Measurements from ENCODE around the gene KATNAL1. TPM values are rescaled to one million over a fixed set of nuclear protein-coding genes. Genes with fewer than 3 reads are reported as not detected.
"Not testable (repeated sequence)": the region's sequence is repeated elsewhere in the genome, so short reads cannot be mapped to it uniquely, and the experiment has no call there.

Gene KATNAL1
- total RNA-seq, 1 donor from 2014 or later = 20.2 TPM

- Mint-ChIP-seq H3K36me3 (peaks cover 19% of the 10 kb centered on the region), H3K27ac (no peak overlapping the region), H3K27me3 (no peaks in the 10 kb centered on the region), H3K4me1 (ENCODE audit: unreplicated experiment) (peaks cover 7% of the 10 kb centered on the region), H3K4me3 (no peak overlapping the region), H3K9me3 (no peaks in the 10 kb centered on the region)
- no peak for DNase-seq (ENCODE audit: extremely low spot score, unreplicated experiment)
- TF ChIP-seq, protein P1, sequence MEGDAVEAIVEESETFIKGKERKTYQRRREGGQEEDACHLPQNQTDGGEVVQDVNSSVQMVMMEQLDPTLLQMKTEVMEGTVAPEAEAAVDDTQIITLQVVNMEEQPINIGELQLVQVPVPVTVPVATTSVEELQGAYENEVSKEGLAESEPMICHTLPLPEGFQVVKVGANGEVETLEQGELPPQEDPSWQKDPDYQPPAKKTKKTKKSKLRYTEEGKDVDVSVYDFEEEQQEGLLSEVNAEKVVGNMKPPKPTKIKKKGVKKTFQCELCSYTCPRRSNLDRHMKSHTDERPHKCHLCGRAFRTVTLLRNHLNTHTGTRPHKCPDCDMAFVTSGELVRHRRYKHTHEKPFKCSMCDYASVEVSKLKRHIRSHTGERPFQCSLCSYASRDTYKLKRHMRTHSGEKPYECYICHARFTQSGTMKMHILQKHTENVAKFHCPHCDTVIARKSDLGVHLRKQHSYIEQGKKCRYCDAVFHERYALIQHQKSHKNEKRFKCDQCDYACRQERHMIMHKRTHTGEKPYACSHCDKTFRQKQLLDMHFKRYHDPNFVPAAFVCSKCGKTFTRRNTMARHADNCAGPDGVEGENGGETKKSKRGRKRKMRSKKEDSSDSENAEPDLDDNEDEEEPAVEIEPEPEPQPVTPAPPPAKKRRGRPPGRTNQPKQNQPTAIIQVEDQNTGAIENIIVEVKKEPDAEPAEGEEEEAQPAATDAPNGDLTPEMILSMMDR (conservative IDR thresholded peaks at IDR 0.05) = no peak
Measured at GRCh38 chr13:30268673-30269072, 38.7 kb downstream of the KATNAL1 start.

GRCh38 chr13:30266756-30267155 is 40.6 kb downstream of the KATNAL1 start:
- Mint-ChIP-seq H3K4me3 (no peak overlapping the region), H3K4me1 (ENCODE audit: unreplicated experiment) (peaks cover 7% of the 10 kb centered on the region), H3K9me3 (no peaks in the 10 kb centered on the region), H3K27me3 (no peaks in the 10 kb centered on the region), H3K36me3 (peaks cover 12% of the 10 kb centered on the region), H3K27ac (no peak overlapping the region)
- TF ChIP-seq, protein P1 (conservative IDR thresholded peaks at IDR 0.05) = no peak
- no peak for DNase-seq (ENCODE audit: extremely low spot score, unreplicated experiment)

GRCh38 chr13:30259149-30259733 is 48.1 kb downstream of the KATNAL1 start:
- not testable (repeated sequence) for H3K27ac Mint-ChIP-seq; DNase-seq (ENCODE audit: extremely low spot score, unreplicated experiment); H3K36me3 Mint-ChIP-seq; H3K27me3 Mint-ChIP-seq; H3K9me3 Mint-ChIP-seq; H3K4me3 Mint-ChIP-seq
- H3K4me1 Mint-ChIP-seq (ENCODE audit: unreplicated experiment) = peaks cover 18% of the 10 kb centered on the region

- peak overlapping the region; percentile 8 for H3K4me3 Mint-ChIP-seq
- peaks cover 5% of the 10 kb centered on the region for H3K9me3 Mint-ChIP-seq
- no peak overlapping the region for H3K27ac Mint-ChIP-seq
- peaks cover 13% of the 10 kb centered on the region for H3K36me3 Mint-ChIP-seq
- peaks cover 18% of the 10 kb centered on the region for H3K4me1 Mint-ChIP-seq (ENCODE audit: unreplicated experiment)
- no peaks in the 10 kb centered on the region for H3K27me3 Mint-ChIP-seq
- TF ChIP-seq, protein P1 (conservative IDR thresholded peaks at IDR 0.05) = no peak
- no peak for DNase-seq (ENCODE audit: extremely low spot score, unreplicated experiment)
Measured at GRCh38 chr13:30257468-30258099, 49.8 kb downstream of the KATNAL1 start.

DNA sequence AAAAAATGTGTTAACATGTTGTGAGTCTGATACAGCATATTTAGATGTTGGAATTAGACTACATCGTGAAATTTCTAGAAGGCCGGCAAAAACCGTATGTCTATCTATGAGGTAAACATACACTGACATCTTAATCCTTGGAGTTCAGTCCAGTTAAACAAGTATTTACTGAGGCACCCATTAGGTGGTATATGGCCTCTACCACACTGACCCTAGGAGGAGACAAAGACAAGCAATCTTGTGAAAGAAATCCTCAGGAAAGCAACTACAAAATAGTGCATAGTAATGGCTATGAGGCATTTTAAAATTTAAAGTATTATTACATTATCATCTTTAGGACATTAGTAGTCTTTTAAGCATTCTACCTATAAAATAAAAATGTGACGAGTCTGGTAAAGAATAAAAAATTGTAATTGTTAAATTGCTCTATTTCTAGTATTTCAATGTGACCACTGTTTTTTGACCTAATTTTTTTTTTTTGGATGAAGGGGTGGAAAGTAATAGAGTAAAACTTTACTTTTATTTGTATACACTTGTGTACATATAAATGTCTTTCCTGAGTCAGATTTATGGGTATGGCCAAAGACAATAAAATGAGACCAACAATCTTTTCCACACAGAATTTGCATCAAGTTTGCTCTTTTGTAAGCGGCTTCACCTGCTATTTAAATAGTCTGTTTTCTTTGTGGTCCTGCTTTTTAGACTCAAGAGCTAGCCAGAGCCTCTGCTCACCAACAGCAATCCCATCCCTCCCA is 50.5 kb downstream of the KATNAL1 start:
- H3K27ac Mint-ChIP-seq = no peak overlapping the region
- H3K4me3 Mint-ChIP-seq = peak overlapping the region; percentile 8
- H3K27me3 Mint-ChIP-seq = no peaks in the 10 kb centered on the region
- peaks cover 18% of the 10 kb centered on the region for H3K4me1 Mint-ChIP-seq (ENCODE audit: unreplicated experiment)
- H3K36me3 Mint-ChIP-seq = peaks cover 13% of the 10 kb centered on the region
- peaks cover 5% of the 10 kb centered on the region for H3K9me3 Mint-ChIP-seq
- TF ChIP-seq, protein P1 (conservative IDR thresholded peaks at IDR 0.05) = no peak
- no peak for DNase-seq (ENCODE audit: extremely low spot score, unreplicated experiment)

GRCh38 chr13:30255696-30256095 is 51.7 kb downstream of the KATNAL1 start:
- H3K4me1 Mint-ChIP-seq (ENCODE audit: unreplicated experiment) = peaks cover 18% of the 10 kb centered on the region
- H3K27me3 Mint-ChIP-seq = no peaks in the 10 kb centered on the region
- H3K36me3 Mint-ChIP-seq = peaks cover 16% of the 10 kb centered on the region
- H3K27ac Mint-ChIP-seq = no peak overlapping the region
- H3K9me3 Mint-ChIP-seq = peaks cover 5% of the 10 kb centered on the region
- TF ChIP-seq, protein P1 (conservative IDR thresholded peaks at IDR 0.05) = peak; percentile 20
- DNase-seq (ENCODE audit: extremely low spot score, unreplicated experiment) = no peak
- no peak overlapping the region for H3K4me3 Mint-ChIP-seq
